CD4-positive, alpha-beta T cell treated with Interleukin-21 for 1 hour (primary cell): ENCODE data around the gene LAMC2.

Experiments
- DNase-seq: peaks from one replicate; pipeline ENCODE4 v3.0.0-alpha.2; 2020

Gene LAMC2

GRCh38 chr1:183289051-183289496 lies 103.0 kb downstream of the LAMC2 start:
- DNase-seq = no peak

GRCh38 chr1:183290628-183291027 lies 104.6 kb downstream of the LAMC2 start:
- DNase-seq = no peak

- DNase-seq = no peak
These were observed 105.2 kb downstream of the LAMC2 start for GRCh38 chr1:183291216-183291762.

- no peak for DNase-seq
These were observed 105.9 kb downstream of the LAMC2 start for GRCh38 chr1:183291802-183292514.

DNA sequence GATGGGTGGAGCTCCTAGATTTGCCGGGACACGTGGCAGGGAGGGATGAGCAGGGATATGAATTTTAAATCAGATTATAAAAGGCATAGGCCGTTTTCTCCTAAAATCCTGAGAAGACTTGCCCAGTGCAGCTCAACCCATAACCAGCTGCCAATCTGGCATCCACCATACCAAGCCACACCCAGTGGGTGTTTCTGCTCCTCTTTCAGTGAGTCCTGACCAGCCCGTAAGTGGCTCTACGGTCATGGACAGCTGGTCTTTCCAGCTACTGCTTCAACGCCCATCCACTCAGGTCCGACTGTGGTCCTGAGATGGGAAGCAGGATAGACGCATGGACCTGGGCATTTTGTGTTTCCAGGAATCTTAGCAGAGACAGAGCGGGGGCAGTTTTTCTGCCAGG lies 107.2 kb downstream of the LAMC2 start:
- no peak for DNase-seq

GRCh38 chr1:183293876-183294275 lies 107.8 kb downstream of the LAMC2 start:
- no peak for DNase-seq
